HFF-Myc (cell line): ENCODE results near the gene STAG2.
"Not testable (repeated sequence)": the region's sequence is repeated elsewhere in the genome, so short reads cannot be mapped to it uniquely, and the experiment has no call there.

Source experiments
- DNase-seq: peaks from one replicate; pipeline ENCODE4 v3.0.0-alpha.2; 2011; ENCODE audit warnings: low read depth; ENCODE audit errors: extremely low read depth
- H3K4me3 ChIP-seq: replicated peaks from 2 replicates; pipeline ENCODE4 v1.5.1; 2011; ENCODE audit warnings: low read depth, mild to moderate bottlenecking, control low read depth, low read length
- CTCF ChIP-seq: IDR thresholded peaks from 2 replicates; pipeline ENCODE4 v1.5.1; 2012; ENCODE audit warnings: mild to moderate bottlenecking, low read depth, low read length, control low read depth; ENCODE audit errors: missing control alignments

The STAG2 gene

GRCh38 chrX:124127496-124127895, 166.0 kb downstream of the STAG2 start:
- TF ChIP-seq CTCF, result no peak
- no peak overlapping the region for H3K4me3 ChIP-seq
- no peak for DNase-seq

GRCh38 chrX:124132437-124132836, 170.9 kb downstream of the STAG2 start:
- DNase-seq, H3K4me3 ChIP-seq: not testable (repeated sequence)

GRCh38 chrX:124145749-124146148, 184.2 kb downstream of the STAG2 start:
- no peak for TF ChIP-seq CTCF
- no peak overlapping the region for H3K4me3 ChIP-seq
- DNase-seq, result no peak

GRCh38 chrX:124151195-124151594, 189.7 kb downstream of the STAG2 start:
- TF ChIP-seq CTCF, result no peak
- no peak overlapping the region for H3K4me3 ChIP-seq
- no peak for DNase-seq
